HG02678 (cell line): ENCODE measurements around the gene PPP2R5E.
"Not testable (repeated sequence)": the region's sequence is repeated elsewhere in the genome, so short reads cannot be mapped to it uniquely, and the experiment has no call there.

Source experiments
- ATAC-seq: cut with Tn5 transposase; IDR thresholded peaks from one replicate; pipeline ENCODE4 v1.9.1; 2021; ENCODE audit warnings: mild to moderate bottlenecking, moderate library complexity; ENCODE audit not compliant: unreplicated experiment

The PPP2R5E gene

DNA sequence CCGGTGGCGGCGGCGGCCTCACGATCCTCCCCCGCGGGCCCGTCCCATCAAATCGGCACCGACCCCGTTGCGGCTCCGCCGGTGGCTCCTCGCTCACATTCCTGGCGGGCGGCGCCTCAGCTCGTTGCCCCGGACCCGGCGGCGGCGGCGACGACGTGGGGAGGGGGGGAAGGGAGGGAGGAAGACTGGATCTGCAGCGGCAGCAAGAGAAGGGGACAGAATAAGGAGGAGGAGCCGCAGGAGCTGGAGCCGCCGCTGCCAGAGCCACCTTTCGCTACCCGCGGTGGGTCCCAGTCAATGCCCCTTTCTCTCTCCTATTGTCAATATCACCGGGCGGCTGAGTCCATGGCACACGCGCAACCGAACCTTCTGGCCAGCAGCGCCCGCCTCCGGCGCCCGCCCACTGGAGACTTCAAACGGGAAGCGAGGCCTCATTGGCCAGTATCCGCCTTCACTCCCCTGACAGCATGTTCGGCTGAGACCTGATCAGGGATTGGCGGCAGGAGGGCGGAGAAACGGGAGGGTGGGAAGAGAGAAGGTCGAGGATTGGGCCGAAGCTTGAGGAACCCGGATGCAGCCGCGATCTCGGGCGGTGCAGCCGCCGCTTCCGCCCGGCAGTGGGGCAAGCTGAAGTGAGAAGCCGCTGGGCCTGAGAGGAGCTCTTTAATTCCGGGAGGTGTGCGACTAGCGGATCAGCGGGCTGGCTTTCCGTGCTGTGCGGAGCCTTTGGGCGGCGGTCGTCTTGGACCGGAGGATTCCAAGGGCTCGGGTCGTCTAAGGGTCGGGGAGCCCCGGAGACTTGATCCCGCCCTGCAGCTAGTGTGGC is at the start of gene PPP2R5E:
Gene PPP2R5E, minus strand, starts transcription at position 378 of the 826 bp plus-strand sequence. CDS start 3,692 bp downstream, outside the sequence.
- peak; percentile 97 for ATAC-seq

DNA sequence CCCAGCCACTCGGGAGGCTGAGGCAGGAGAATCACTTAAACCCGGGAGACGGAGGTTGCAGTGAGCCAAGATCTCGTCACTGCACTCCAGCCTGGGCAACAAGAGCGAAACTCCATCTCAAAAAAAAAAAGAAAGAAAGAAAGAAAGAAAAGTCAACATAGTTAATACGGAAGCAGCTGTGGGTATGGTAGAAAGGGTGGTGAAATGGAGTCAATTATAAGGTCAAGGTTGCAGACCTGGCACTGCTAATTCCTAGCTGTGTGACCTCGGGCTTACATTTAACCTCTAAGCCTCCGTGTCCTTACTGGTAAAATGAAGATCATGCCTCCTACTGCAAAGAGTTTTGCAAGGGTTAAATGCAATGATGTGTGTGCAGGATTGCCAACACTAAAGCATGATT is 39.9 kb upstream of the PPP2R5E start:
- ATAC-seq, result not testable (repeated sequence)

DNA sequence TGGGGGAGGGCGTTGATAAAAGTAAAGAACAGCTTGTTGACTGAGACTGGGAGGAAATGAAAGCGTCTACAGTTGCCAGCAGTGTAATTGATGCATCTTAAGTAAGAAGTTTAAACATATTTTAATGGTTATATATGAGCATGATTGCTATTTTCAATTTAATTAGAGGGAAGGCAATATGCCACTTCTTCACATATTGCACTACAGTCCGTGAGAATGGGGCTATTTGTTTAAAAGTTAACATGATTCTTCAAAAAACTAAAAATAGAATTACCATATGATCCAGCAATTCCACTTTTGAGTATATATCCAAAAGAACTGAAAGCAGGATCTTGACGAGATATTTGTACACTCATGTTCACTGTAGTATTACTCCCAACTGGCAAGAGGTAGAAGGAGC is 38.3 kb upstream of the PPP2R5E start:
- ATAC-seq, result no peak

DNA sequence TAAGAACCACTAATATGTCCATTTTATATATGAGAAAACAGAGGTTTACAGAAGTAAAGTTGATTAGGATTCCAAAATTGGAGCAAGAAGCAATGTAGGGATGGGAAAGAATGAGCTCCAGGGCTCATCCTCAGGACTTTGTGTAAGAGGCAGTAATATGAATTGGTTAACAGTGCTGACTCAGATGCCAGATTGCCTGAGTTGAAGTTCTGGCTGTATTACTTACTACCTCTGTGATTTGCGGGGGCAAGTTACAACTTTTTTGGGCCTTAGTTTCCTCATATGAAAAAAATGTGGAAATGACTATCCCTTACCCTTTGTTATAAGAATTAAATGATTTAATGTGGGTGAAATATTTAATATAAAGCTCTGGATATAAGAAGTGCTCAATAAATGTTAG is 35.1 kb upstream of the PPP2R5E start:
- ATAC-seq, result no peak

DNA sequence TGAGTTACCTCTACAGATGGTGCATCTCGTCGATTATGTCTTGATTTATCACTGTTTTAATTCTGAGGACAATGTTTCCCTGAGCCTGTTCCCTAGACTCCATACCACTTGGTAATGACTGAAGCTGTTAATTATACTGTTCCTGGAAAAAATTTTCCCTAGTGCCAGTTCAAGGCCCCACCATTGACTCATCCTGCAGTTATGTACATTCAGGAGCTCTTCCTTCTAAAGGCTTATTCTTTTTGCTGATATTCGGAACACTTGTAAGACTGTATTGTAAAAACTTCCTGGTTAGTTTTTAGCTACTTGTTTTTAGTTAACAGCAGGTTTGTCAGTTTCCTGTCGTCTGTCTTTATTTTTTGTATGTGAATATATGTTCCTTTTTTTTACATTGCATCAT is 30.4 kb upstream of the PPP2R5E start:
- ATAC-seq, result no peak

DNA sequence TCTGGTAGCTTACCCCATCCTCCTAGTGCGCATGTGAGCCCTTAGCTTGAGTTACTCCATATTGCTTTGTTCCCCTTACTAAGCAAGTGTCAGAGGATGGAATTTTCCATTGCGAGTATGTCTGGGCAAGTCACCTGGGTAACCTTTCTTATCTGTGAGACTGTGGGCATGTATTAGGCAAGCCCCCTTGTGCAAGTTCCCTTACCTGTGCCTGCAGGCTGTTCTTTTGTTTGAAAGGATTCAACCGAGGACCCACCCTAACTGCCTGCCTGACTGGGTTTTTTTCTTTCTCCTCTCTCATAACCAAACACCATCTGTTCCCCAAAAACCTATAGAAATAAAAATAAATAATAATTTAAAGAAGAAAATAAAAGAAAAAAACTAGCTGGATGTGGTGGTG is 22.3 kb upstream of the PPP2R5E start:
- ATAC-seq, result no peak

DNA sequence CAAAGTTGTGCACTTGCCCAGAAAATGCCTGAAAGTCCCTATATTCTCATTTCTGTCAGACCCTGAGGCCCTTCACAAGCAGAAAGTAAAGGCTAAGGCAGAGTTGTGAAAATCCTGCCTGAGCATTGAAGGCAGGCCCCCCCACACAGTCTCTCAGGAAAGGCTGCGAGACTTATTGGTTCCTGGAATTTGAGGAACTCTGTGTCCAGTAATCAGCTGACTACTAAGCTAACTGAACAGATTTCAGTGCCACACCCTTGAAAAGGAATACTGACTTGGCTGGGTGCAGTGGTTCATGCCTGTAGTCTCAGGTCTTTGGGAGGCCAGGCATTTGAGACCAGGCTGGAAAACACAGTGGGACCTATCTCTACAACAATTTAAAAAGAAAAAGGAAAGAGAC is 21.1 kb upstream of the PPP2R5E start:
- no peak for ATAC-seq

DNA sequence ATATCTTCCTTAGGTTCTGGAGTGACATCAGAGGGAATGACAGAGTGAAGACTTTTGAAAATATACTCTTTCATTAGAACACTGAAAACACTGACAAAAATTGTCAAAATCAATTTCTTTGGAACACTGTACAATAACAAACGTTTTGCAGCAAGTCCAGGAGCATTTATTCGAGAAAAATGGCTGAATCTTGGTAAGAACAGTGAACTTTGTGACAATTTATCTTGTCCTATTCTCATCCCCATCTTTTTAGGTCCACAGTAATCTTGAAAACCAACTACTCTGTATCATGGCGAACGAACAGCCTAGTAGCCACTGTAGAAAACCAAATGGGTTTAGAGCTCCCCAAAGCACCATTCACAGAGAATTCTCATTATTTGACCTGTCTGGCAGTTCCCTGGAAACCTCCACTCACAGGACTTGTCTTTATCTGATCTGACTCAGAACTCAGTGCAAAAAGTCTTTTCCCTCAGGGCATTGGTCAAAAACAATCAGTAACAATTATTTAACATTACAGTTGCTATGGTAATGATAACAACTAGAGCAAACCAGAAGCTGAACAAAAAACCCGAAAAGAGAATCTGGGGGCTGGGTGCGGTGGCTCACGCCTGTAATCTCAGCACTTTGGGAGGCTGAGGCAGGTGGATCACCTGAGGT is 20.3 kb upstream of the PPP2R5E start:
- ATAC-seq, result no peak

DNA sequence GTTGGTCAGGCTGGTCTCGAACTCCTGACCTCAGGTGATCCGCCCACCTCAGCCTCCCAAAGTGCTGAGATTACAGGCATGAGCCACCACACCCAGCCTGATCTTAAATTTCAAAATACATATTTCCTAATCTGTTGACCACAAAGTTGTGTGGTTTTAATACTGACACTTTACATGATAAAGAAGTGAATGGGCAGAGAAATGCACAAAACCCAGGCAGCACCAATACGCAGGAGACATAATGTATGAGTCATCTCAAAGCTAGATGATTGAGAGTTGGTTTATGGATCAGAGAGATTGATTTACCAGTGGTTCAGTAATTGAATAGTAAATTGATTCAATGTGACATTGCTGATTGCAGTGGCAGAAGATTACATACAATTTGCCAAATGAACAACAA is 19.2 kb upstream of the PPP2R5E start:
- no peak for ATAC-seq

DNA sequence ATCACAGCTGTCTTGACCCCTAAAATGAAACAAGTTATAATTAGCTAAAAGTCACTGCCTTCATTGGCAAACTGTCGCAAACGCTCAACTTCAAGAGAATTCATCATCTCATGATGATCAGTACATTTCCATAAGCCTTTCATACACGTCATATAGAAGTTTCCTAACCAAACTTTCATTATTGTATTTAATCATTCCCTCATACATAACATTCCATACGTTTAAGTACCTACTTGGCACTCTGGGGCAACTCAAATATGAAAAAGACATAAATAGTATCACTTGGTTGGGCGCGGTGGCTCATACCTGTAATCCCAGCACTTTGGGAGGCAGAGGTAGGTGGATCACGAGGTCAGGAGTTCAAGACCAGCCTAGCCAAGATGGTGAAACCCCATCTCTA is 12.4 kb upstream of the PPP2R5E start:
- ATAC-seq, result no peak

DNA sequence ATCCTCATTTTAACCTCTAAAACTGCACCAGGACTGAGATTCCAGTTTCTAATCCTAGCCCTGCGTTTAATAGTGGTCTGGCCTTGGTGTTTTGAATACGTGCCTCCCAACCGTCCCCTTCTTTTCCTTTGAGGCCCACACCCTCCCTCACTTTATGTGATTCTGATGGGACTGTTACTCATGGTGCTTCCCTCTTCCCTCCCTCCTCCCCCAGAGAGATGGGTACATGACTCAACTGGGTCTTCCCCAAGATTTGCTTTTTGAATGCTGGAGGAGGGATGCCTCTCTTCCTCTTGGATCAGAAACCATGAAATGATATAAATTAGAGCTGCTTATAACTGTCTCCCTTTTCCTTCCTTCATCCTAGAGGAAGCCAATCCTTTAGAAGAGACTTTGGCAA is 8.2 kb upstream of the PPP2R5E start:
- no peak for ATAC-seq

DNA sequence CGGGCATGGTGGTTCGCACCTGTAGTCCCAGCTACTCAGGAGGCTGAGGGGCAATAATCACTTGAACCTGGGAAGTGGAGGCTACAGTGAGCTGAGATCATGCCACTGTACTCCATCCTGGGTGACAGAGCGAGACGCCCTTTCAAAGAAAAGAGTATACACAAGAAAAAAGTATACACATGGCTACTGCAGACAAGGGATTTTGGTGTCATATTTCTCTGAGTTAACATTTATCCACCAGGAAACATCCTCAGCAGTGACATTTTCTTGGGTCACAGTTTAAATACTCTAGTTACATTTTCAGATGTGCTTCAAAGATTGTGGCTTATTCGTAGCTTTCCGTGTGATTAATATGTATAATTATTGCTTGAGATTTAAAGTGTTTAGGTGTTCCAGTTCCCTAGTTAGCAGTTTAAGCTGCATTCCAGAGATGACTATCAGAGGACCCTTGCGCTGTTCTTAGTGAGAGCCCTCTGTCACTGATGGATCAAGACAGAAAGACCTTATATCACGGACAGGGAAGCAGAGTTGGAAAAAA is 4.7 kb upstream of the PPP2R5E start:
- ATAC-seq, result no peak

DNA sequence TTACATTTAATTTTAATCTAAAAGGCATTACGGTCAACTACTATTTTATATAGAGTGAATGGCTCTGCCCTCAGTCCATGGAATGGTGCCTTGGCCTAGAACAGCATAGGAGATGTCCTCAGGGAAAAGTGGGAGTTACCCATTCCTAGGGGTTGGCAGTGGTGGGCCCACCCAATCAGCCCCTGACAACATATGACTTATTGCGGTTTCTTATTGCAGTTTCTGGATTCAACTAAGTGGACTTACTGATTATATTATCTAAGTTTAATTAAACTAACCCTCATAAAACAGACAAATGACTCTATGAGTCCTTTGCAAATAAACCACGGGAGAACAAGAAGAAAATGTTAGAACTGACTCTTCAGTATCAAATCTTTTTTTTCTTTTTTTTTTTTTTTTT is 2.3 kb upstream of the PPP2R5E start:
- ATAC-seq, result no peak

DNA sequence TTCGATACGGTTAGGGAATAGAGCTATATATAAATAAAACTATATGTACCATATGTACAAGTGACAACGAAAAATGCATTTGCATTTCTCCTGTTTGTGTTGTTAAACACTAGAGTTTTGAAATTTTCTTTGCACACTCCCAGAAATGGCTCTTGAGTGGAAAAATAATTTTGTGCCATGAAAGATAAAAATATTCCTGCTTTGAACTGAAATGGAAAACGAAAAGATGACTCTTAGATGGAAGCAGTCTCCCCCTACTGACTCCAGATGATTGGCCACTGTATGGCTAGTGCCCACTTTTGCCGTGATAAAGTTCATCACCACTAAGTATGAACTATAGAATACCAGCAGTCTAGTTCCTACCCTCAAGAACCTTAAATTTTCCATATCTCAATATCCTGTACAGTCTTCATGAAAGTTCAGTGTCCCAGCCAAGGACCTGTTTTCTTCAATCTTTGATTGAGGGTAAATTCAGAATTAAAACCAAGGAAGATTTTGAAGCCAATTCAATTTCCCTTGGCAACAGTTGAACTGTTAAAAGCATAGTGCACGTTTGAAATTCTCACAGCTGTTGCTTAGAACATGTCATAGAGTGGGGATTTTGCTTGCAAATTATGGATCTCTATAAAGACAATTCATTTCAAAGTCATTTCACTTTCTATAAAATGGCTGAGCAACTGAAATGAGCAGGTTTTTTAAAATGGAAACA is 1.6 kb upstream of the PPP2R5E start:
- ATAC-seq, result no peak

DNA sequence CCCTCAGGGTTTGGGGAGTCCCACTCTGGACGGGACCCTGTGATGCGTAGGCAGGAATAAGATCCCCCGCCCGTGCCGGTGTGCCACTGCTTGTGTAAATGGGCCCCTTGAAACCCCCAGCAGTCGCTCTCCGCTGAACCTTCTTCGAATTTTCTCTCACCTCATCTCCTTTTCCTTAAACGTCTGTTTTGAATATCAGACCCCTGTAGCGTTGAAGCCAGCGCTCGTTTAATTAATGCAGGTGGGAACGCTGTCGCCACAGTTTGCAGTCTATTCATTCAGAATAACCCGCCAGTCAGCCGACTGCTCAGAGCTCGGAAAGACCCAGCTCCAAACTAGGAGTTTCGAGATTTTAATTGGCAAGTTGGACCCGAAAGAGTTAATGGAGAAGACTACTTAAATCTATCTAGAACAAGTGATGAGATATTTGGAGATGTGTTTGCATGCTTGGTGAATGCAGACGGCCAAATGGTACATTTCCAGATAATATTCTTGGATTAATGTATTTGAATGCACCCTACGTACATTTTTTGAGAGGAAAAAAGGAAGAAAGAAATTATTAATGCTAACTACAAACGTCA is 739 bp upstream of the PPP2R5E start:
- ATAC-seq, result peak; percentile 20

DNA sequence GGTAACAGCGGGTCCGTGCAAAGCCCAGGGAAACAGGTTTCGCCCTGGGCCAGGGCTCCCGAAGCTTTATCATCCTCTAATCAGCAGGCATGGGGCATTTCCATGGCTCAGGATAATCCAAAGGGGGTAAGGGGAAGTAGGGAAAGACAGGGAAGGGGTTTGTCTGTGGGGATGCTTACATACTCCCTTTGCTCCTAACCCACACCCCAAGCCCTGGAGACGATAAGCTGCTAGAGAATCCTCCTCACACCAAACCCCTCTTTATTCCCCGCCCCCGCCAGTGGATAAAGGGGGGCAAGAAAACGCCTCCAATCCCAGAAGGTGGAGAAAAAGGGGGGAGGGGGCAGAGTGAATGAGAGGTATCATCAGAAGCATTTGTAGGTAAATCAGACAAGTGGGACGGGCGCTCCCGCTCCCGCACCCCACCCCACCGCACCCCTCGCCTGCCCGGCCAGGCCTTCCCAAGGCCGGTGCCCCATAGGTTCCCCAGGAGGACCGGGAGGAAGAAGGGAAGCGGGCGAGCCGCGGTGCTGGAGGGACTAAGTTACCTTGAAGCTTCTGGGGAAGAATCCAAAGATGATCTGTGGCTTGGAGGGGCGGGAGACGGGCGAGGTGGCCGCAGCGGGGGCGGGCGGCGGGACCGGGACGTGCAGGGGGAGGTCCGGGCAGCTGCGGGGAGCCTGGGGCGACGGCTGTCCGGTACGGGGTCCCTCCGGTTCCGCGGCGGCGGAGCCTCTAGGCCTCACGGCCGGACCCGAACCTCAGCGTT is 762 bp downstream of the PPP2R5E start:
- ATAC-seq, result peak; percentile 3

DNA sequence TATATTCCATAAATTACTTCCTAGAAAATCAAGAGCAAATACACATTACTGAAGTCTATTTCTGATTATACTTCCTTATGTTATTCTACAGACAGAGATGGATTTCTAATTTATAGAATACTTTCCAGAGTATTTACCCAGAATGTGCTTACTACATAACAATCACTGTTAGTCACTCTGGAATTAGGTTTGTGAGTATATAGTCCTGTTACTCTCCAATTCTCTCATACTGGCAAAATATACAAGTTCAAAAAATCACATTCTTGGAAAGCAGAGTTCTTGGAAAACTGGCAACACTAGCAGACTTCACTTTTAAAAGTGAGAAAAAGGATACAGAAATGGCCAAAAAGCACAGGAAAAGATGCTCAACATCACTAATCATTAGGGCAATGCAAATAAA is 7.3 kb downstream of the PPP2R5E start:
- no peak for ATAC-seq

DNA sequence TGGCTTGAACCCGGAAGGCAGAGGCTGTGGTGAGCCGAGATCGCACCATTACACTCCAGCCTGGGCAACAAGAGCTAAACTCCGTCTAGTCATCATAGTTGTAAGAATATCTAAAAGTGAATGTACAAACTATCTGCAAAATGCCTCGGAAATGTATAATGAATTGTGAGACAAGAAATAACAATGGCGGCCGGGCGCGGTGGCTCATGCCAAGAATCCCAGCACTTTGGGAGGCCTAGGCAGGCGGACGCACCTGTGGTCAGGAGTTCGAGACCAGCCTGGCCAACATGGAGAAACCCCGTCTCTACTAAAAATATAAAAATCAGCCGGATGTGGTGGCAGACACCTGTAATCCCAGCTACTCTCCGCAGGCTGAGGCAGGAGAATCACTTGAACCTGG is 9.7 kb downstream of the PPP2R5E start:
- ATAC-seq, result no peak

DNA sequence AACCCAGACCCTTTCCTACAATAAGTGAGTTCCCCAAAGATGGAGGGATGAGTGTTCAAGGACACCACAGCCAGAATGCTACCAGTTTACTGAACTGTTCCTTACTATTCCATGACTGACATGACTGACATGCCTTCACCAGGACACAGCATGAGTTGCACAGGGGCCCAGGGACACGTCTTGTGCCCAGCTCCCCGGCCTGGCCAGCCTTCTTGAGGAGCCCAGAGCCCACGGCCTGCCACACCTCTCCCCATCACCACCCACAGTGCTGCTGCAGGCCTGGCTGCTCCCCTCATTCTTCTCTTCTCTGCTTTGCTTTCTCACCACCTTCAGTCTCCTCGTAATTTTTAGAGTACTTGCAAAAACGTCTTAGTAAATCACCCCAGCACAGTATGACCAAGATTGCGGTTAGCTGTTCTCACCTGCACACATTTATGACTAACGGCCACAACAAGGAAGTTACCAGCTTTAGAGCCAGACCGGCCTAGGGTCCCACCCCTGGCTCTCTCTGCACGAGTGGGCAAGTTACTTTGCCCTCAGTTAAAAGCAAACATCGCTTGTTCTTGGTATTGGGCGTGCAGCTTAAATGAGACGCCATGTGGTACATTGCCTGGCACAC is 18.5 kb downstream of the PPP2R5E start:
- no peak for ATAC-seq
